GM18502 (cell line): Measurements from ENCODE around the gene MAP10.
"Not testable (repeated sequence)": the region's sequence is repeated elsewhere in the genome, so short reads cannot be mapped to it uniquely, and the experiment has no call there.

Source experiments
- ATAC-seq: cut with Tn5 transposase; IDR thresholded peaks from one replicate; pipeline ENCODE4 v1.9.1; 2021; ENCODE audit warnings: mild to moderate bottlenecking; ENCODE audit not compliant: unreplicated experiment, poor library complexity

Gene MAP10, protein sequence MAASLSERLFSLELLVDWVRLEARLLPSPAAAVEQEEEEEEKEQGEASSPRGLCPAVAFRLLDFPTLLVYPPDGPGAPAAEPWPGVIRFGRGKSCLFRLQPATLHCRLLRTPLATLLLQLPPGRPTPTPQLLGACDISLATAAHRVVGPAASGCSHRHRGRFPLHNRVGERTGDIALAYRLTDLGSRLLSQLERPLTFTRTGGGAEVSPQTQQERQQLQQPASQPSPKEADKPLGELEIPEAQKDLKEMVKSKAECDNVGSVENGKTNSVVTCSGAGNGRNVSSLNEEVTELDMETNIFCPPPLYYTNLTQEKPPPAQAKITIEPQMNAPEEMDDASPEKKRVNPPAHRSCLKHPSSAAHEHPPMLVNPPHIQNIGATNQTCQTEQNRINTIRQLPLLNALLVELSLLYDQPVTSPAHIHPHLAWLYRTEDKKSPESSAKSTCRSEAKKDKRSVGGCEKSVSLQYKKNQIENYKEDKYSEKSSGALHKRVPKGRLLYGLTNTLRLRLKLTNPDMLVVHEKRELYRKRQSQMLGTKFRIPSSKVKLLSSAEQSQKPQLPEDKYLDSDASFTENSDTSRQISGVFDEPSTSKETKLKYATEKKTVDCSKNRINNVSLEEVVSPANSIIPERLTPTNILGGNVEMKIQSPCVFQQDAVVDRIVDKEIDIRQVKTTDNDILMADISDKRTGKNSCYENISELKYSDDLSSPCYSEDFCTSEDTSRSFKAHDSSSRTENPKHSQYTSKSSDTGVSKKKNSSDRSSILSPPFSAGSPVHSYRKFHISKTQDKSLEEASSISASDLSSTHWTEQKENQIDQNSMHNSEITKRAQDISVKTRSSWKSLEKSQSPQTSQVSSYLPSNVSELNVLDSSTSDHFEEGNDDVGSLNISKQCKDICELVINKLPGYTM

DNA sequence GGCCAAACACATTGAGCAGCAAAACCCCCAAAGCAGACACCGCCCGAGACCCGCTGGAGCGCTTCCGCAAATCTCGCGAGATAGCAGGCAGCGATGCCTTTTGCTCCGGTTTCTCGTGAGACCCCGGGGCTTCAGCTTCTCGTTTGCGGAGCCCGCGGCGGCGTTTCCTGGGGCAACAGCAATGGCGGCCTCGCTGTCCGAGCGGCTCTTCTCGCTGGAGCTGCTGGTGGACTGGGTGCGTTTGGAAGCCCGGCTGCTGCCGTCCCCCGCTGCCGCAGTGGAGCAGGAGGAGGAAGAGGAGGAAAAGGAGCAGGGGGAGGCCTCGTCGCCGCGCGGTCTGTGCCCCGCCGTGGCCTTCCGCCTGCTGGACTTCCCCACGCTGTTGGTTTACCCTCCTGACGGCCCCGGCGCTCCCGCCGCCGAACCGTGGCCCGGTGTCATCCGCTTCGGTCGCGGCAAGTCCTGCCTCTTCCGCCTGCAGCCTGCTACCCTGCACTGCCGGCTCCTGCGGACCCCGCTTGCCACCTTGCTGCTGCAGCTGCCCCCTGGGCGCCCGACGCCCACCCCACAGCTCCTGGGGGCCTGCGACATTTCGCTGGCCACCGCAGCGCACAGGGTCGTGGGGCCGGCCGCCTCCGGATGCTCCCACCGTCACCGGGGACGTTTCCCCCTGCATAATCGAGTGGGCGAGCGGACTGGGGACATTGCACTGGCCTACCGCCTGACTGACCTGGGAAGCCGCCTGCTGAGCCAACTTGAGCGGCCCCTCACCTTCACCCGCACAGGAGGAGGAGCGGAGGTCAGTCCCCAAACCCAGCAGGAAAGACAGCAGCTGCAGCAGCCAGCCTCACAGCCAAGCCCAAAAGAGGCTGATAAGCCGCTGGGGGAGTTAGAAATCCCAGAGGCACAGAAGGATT lies at the start of gene MAP10:
Gene MAP10 (plus strand): TSS at position 148 of the 917 bp plus-strand sequence. CDS start 34 bp downstream, at position 182.
- peak; percentile 96 for ATAC-seq

DNA sequence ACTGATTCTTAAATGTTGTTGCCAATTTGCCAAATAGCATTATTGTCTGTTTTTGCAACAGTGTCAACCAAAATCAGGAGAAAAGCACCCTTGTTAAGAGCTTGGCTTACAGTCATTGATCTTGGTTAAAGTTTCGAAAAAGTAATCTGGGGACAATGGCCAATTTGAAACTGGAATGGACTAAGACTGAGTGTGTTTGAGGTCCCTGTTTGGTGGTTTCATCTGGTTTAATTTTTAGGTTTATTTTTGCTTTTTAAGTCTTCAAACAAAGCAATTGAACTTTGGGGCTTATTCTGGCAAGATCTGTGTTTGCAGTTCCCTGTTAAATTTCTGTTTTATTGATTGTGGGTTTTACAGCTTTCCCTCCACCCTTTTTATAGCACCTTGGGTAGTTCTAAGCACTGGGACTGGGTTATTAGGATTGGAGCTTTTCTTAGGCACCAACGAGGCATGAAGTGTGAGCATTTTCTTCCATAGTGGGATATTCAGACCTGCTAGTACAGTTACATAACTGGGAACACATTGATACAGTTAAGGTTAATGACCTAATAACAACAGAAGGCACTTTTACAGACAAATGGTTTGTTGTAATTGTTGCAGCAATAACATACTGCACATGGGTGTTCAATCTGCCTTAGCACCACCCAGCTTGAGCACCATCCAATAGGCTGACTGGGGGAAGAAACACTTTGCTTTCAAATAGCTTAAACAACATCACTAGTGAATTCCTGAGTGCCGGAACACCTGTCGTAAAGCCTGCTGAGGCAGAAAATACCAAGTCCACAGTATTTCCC lies 40.6 kb upstream of the MAP10 start:
- ATAC-seq: no peak

GRCh38 chr1:232765542-232765941 lies 39.7 kb upstream of the MAP10 start:
- ATAC-seq: no peak

- no peak for ATAC-seq
Observed at GRCh38 chr1:232766241-232766890, 38.9 kb upstream of the MAP10 start.

DNA sequence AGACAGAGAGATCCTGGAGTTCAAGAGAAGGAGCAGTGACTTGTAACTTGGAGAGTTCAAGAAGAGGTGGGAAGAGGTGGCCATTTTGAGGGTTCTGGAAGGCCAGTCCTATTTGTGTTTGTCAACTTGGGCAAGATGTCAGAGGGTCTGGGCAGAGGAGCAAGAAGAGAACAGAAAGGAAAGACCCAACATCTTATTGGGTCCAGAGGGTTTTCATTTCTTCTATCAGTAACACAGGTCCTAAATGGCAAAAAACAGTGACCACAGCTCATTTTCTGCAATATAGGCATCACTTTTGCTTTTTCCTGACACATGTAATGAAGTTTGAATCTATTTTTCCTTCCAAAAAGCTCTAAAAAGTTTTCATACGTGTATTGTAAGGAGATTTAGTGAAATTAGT lies 38.3 kb upstream of the MAP10 start:
- ATAC-seq: no peak

GRCh38 chr1:232767305-232768074 lies 37.7 kb upstream of the MAP10 start:
- ATAC-seq: no peak

GRCh38 chr1:232768793-232769192 lies 36.4 kb upstream of the MAP10 start:
- ATAC-seq: no peak

GRCh38 chr1:232769733-232770132 lies 35.5 kb upstream of the MAP10 start:
- ATAC-seq: no peak

DNA sequence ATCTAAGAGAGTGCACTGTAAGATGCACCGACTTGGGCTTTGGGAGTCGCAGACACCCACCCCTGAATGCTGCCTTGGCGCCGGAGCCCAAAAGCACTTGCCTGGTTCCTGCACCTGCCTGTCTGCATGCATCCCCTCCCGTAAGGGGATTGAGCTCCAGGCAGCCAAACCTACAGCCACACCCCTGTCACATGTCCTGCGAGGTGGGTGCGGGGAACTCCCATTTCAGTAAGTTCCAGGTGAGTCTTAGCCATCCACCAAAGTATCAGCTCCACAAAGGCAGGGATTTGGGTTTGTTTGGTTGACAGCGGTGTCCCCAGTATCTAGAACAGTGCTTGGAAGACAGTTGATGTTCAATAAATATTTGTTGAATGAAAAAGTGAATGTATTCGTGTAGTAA lies 31.5 kb upstream of the MAP10 start:
- no peak for ATAC-seq

DNA sequence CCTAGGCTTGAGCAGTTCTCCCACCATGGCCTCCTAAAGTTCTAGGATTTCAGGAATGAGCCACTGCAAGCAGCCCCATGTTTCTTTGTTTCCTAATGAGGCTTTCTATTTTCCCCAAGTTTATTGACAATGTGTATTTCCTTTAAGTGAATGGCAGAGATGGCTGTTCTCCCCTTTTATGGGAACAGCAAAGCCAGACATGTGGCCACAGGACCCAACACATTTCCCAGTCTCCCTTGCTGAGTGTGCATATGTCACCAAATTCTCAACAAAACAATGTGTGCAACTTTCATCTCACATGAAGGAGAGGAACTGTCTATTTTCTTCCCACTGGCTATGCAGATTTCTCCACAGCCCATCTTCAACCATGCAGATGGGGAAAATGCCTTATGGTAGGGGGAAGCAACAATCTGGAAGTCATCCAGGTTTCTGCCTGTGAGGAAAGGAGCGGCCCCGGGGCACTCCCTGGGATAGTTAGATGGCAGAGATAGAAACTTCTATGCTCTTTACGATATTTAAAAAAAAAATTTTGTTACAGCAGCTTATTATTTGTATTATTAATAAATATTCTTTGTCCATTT lies 28.6 kb upstream of the MAP10 start:
- ATAC-seq: no peak

DNA sequence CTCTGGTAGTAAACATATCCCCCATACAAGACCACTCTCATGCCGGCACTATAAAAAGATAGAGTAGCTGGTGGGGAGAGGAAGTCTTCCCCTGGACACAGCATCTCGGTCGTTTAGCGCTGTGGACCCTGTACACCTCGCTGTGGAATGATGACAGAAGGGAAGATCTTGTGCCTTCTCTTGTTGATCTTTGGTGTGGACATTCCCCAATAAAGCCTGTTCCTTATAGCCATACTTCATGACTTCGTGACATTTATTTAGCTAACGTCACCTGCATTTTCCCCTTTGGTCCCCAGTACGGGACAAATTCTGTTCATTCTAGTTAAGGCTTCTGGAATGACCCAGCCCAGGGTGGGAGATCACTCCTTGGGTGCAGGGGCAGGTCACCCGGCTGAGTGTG lies 24.9 kb upstream of the MAP10 start:
- no peak for ATAC-seq

DNA sequence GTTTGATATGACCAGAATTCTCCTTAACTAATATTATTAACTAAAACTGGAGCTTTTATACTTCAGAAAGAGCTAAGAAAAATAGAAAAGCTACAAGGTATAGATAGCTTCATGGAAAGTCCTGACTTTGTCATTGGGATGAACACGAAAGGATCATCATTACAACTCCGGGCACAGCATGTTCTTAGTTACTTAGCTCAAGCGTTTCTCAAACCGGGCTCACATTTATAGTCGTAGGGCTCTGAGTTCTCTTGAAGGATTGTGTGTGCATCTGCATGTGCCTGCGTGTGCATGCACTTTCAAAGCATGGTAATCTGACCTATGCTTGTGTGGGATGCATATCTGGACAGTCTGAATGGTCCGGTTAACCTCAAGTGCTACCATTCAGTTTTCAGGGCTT lies 20.4 kb upstream of the MAP10 start:
- ATAC-seq: no peak

GRCh38 chr1:232785630-232786029 lies 19.6 kb upstream of the MAP10 start:
- ATAC-seq: not testable (repeated sequence)

GRCh38 chr1:232786845-232787455 lies 18.3 kb upstream of the MAP10 start:
- no peak for ATAC-seq

DNA sequence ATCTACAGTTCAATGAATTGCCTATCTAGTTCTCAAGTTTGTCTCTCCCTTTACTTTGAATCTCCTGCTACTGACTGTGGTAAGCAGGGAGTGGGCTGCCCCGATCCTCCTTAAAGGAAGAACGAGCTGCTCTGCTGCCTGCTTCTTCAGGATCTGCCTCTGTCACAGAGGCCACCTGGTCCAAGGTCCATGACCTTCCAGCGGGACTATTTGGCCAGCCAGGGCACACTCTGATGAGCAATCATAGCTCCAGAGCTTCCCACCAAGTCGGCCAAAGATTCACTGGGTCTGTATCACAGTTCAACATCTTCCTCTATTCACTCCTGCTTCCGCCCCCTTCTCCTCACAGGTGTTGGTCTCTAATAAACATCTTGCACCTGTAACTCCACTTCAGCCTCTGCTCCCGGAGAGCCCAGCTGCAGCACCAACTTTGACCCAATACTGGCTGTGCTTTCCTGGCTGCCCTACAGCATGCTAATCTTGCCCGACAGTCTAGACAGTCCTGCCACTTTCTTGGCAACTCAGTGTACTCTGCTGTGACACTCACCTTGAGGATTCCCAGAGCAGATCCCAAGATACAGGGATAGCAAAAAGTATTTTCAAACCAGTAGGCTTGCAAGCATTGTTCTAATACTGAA lies 16.9 kb upstream of the MAP10 start:
- ATAC-seq: no peak

DNA sequence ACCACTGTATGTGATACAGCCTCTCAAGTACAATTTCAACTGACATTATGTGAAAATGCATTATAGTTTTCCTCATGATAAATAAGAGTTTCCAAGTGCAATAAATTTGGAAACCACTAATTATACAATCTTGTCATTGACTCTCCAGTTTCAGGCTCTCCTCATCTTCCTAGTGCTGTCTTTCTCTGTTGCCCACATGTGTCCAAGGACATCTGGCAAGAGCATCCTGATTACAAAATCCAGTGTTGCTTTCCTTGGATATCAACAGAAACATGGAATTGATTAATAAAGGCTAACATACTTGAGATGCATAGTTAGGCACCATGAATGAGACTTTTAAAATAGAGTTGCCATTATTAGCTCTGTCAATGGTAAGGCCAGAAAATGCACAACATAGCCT lies 15.6 kb upstream of the MAP10 start:
- no peak for ATAC-seq

DNA sequence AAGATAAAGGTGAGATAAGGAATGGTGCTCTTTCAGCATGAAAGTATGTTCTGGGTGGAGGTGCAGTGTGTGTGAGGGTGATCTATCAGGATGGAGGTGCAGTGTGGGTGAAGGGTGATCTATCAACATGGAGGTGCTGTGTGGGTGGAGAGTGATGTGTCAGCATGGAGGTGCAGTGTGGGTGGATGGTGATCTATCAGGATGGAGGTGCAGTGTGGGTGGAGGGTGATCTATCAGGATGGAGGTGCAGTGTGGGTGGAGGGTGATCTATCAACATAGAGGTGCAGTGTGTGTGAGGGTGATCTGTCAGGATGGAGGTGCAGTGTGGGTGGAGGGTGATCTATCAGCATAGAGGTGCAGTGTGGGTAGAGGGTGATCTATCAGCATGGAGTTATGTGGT lies 12.3 kb upstream of the MAP10 start:
- no peak for ATAC-seq
